Activated T-cell treated with anti-CD3 and anti-CD28 coated beads, Interleukin-2, amount 50 U/mL, for 4 hours (primary cell): ENCODE results near the gene MCM9. TPM values are rescaled to one million over a fixed set of nuclear protein-coding genes. Genes with fewer than 3 reads are reported as not detected.

Source experiments
- ATAC-seq, 2 donors: fragments of 200-7000 bp; cut with Tn5 transposase; one replicate each; pipeline ENCODE4 v1.10.0; 2021
- DNase-seq: peaks from one replicate; pipeline ENCODE4 v3.0.0-alpha.2; 2020
- H3K27me3 Mint-ChIP-seq: one replicate; pipeline ENCODE4 v1.8.0; 2021; ENCODE audit warnings: low read depth, mixed read lengths
- H3K36me3 Mint-ChIP-seq: one replicate; pipeline ENCODE4 v1.8.0; 2022; ENCODE audit warnings: mixed read lengths; ENCODE audit not compliant: insufficient read depth
- H3K4me1 Mint-ChIP-seq: one replicate; pipeline ENCODE4 v1.8.0; 2021; ENCODE audit warnings: low read depth, mixed read lengths
- H3K4me3 Mint-ChIP-seq: one replicate; pipeline ENCODE4 v1.8.0; 2021; ENCODE audit warnings: mild to moderate bottlenecking, moderate library complexity, mixed read lengths
- H3K9me3 Mint-ChIP-seq: one replicate; pipeline ENCODE4 v1.8.0; 2021; ENCODE audit warnings: mixed read lengths
- total RNA-seq, 3 donors: library from RNA; stranded (reverse); gene quantifications; one replicate each; pipeline ENCODE4 v1.2.1, GENCODE V29; 2021

The MCM9 gene
- total RNA-seq, 3 donors from 2014 or later: 17.2 to 24.1 (median 17.8) TPM

DNA sequence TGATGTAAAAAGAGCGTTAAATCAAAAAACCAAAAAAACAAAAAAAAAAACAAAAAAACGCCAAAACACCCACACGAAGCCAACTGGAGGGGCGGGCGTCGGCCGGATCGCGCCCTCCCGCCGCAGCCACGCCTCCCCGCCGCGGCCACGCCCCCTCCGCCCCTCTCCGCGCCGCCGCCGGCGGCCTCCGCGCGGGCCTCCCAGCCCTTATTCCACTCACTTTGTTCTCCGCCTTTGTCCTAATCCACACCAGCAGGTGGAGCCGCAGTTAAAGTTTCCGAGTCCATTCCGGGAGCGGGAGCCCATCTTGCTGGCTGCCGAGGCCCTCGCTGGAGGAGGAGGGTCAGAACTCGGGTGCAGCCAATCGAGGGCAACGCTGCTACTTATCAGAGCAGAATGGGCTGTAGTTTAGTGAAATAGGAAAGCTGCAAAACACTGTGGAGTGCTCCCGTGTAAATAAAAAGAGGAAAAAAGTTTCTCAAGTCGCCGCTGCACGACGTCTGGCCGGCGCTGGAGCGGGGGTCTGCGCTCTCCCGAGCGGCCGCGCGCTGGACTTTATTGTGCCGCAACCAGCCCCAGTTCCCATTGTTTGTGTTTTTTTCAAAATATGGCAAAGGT is 41.0 kb downstream of the MCM9 start, which contains the start of gene ASF1A:
Gene ASF1A, plus strand, starts transcription at position 346 of the 618 bp plus-strand sequence. Its CDS starts 262 bp downstream, at position 608.
- ATAC-seq: peak; percentile 75 to 83
- Mint-ChIP-seq H3K9me3 (no peaks in the 10 kb centered on the region), H3K4me1 (peaks cover 58% of the 10 kb centered on the region)

GRCh38 chr6:118893064-118893806 is 41.7 kb downstream of the MCM9 start:
- H3K4me1 Mint-ChIP-seq: peaks cover 57% of the 10 kb centered on the region
- H3K4me3 Mint-ChIP-seq: peak overlapping the region; percentile 98
- peak; percentile 14 for DNase-seq
- peaks cover 9% of the 10 kb centered on the region for H3K36me3 Mint-ChIP-seq
- ATAC-seq: peak; percentile 8 to 10
- no peaks in the 10 kb centered on the region for H3K9me3 Mint-ChIP-seq
- no peaks in the 10 kb centered on the region for H3K27me3 Mint-ChIP-seq

More for the DNA sequence above, 41.0 kb downstream of the MCM9 start, which contains the start of gene ASF1A:
- peak within 1 kb of the TSS; percentile 98 for H3K4me3 Mint-ChIP-seq
- peak; percentile 89 for DNase-seq
- H3K36me3 Mint-ChIP-seq: peaks cover 13% of the 10 kb centered on the region
- no peaks in the 10 kb centered on the region for H3K27me3 Mint-ChIP-seq

GRCh38 chr6:118892355-118892991 is 42.5 kb downstream of the MCM9 start:
- Mint-ChIP-seq H3K4me1 (peaks cover 55% of the 10 kb centered on the region), H3K4me3 (peak overlapping the region; percentile 98)
- no peak for DNase-seq

GRCh38 chr6:118890997-118891790 is 43.8 kb downstream of the MCM9 start:
- Mint-ChIP-seq H3K9me3 (no peaks in the 10 kb centered on the region), H3K4me3 (peak overlapping the region; percentile 98), H3K36me3 (peaks cover 13% of the 10 kb centered on the region), H3K4me1 (peaks cover 65% of the 10 kb centered on the region), H3K27me3 (no peaks in the 10 kb centered on the region)
- ATAC-seq: no peak
- DNase-seq: no peak

More at GRCh38 chr6:118892355-118892991, 42.5 kb downstream of the MCM9 start:
- no peak for ATAC-seq
- no peaks in the 10 kb centered on the region for H3K27me3 Mint-ChIP-seq
- H3K9me3 Mint-ChIP-seq: no peaks in the 10 kb centered on the region
- H3K36me3 Mint-ChIP-seq: peaks cover 9% of the 10 kb centered on the region

- no peak overlapping the region for H3K4me3 Mint-ChIP-seq
- DNase-seq: no peak
- peaks cover 12% of the 10 kb centered on the region for H3K36me3 Mint-ChIP-seq
- no peaks in the 10 kb centered on the region for H3K27me3 Mint-ChIP-seq
- peaks cover 76% of the 10 kb centered on the region for H3K4me1 Mint-ChIP-seq
- no peak for ATAC-seq
- H3K9me3 Mint-ChIP-seq: no peaks in the 10 kb centered on the region
Observed at GRCh38 chr6:118889163-118889562, 45.8 kb downstream of the MCM9 start.

- ATAC-seq (no peak), DNase-seq (no peak)
- H3K4me3 Mint-ChIP-seq: no peak overlapping the region
- no peaks in the 10 kb centered on the region for H3K27me3 Mint-ChIP-seq
- H3K36me3 Mint-ChIP-seq: peaks cover 9% of the 10 kb centered on the region
- H3K4me1 Mint-ChIP-seq: peaks cover 86% of the 10 kb centered on the region
- H3K9me3 Mint-ChIP-seq: no peaks in the 10 kb centered on the region
Observed at GRCh38 chr6:118886641-118887040, 48.3 kb downstream of the MCM9 start.

- H3K27me3 Mint-ChIP-seq: no peaks in the 10 kb centered on the region
- H3K36me3 Mint-ChIP-seq: peaks cover 6% of the 10 kb centered on the region
- no peaks in the 10 kb centered on the region for H3K9me3 Mint-ChIP-seq
- ATAC-seq: no peak
- no peak for DNase-seq
- peak overlapping the region; percentile 21 for H3K4me3 Mint-ChIP-seq
- H3K4me1 Mint-ChIP-seq: peaks cover 77% of the 10 kb centered on the region
Observed at GRCh38 chr6:118882314-118882905, 52.5 kb downstream of the MCM9 start.

DNA sequence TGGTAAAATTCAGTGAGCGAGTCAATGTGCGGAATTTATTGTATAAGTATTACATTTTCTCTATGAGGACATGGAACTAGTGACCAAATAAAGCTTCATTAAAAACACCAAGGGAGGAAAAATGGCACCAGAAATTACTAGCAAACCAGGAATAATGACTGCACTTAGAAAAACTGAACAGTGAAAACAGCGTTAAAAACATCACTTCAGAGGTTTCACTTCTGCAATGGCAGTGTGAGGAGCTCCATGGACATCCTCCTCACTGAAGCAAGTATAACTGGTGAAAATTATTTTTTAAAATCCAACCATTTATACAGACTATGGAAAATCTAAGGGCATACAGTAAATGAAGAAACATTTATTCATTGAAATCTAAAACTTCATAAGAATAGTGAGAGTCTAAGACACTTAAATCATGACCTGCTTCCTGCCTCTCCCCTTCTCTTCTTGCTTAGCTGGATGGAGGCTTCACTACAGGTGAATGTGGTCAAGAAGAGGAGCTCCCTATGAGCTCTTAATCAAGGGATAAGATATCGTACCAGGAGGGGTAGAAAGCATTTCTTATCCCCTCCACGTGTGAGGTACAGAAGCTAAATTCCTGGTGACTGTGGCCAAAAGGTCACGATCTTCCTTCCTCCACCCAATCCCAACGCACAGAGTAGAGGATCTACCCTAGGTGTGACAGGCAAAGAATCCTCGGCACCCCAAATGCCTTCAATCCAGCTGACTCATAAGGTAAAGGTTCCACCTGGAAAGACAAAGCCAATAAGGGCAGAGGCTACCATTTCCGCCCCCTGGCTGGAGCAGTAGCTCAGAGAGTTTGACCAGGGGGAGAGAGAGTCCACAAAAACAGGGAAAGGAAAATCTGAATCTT is 53.3 kb downstream of the MCM9 start:
- no peaks in the 10 kb centered on the region for H3K27me3 Mint-ChIP-seq
- peaks cover 73% of the 10 kb centered on the region for H3K4me1 Mint-ChIP-seq
- DNase-seq (no peak), ATAC-seq (no peak)
- peaks cover 2% of the 10 kb centered on the region for H3K36me3 Mint-ChIP-seq
- peak overlapping the region; percentile 39 for H3K4me3 Mint-ChIP-seq
- no peaks in the 10 kb centered on the region for H3K9me3 Mint-ChIP-seq

GRCh38 chr6:118877806-118878205 is 57.2 kb downstream of the MCM9 start:
- no peak for DNase-seq
- Mint-ChIP-seq H3K36me3 (peaks cover 9% of the 10 kb centered on the region), H3K27me3 (no peaks in the 10 kb centered on the region), H3K4me3 (no peak overlapping the region), H3K9me3 (no peaks in the 10 kb centered on the region), H3K4me1 (peaks cover 52% of the 10 kb centered on the region)
- no peak for ATAC-seq

DNA sequence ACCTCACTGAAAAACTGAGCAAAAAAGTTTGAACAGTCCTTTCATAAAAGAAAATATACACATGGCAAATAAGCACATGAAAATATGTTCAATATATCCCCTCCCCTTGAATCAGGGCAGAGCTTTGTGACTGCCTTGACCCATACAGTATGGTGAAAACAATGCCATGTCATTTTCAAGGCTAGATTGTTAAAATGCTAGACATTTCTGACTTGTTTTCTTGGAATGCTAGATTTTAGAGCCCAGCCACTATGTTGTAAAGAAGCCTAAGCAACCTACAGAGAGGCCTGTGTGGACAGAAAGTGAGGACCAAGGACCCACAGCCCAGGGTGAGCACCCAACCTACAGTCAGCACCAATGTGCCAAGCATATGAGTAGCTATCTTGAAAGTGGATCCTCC is 58.1 kb downstream of the MCM9 start:
- Mint-ChIP-seq H3K9me3 (no peaks in the 10 kb centered on the region), H3K4me1 (peaks cover 44% of the 10 kb centered on the region), H3K27me3 (no peaks in the 10 kb centered on the region), H3K4me3 (no peak overlapping the region), H3K36me3 (peaks cover 11% of the 10 kb centered on the region)
- ATAC-seq (no peak), DNase-seq (no peak)

GRCh38 chr6:118876198-118876597 is 58.8 kb downstream of the MCM9 start:
- H3K4me1 Mint-ChIP-seq: peaks cover 38% of the 10 kb centered on the region
- peaks cover 11% of the 10 kb centered on the region for H3K36me3 Mint-ChIP-seq

GRCh38 chr6:118875672-118876071 is 59.3 kb downstream of the MCM9 start:
- DNase-seq: no peak
- no peak for ATAC-seq
- Mint-ChIP-seq H3K27me3 (no peaks in the 10 kb centered on the region), H3K36me3 (peaks cover 11% of the 10 kb centered on the region), H3K4me1 (peaks cover 39% of the 10 kb centered on the region), H3K9me3 (no peaks in the 10 kb centered on the region), H3K4me3 (no peak overlapping the region)

More at GRCh38 chr6:118876198-118876597, 58.8 kb downstream of the MCM9 start:
- Mint-ChIP-seq H3K9me3 (no peaks in the 10 kb centered on the region), H3K27me3 (no peaks in the 10 kb centered on the region), H3K4me3 (no peak overlapping the region)
- DNase-seq (no peak), ATAC-seq (no peak)

GRCh38 chr6:118873239-118873638 is 61.7 kb downstream of the MCM9 start:
- Mint-ChIP-seq H3K36me3 (peaks cover 21% of the 10 kb centered on the region), H3K4me3 (no peak overlapping the region), H3K9me3 (peaks cover 8% of the 10 kb centered on the region), H3K27me3 (no peaks in the 10 kb centered on the region), H3K4me1 (peaks cover 34% of the 10 kb centered on the region)
- ATAC-seq (no peak), DNase-seq (no peak)
